Stimulated activated CD4-positive, alpha-beta T cell treated with anti-CD3 and anti-CD28 coated beads, TNF-alpha, amount 100 ng/mL, for 48 hours (primary cell): Measurements from ENCODE around the gene PCDHGA9.
"Not testable (repeated sequence)": the region's sequence is repeated elsewhere in the genome, so short reads cannot be mapped to it uniquely, and the experiment has no call there.

Source experiments
- DNase-seq, 3 donors: peaks; one replicate each; pipeline ENCODE4 v3.0.0-alpha.2; 2020; ENCODE audit warnings: low read depth in 3 of 3

The PCDHGA9 gene

GRCh38 chr5:141402553-141403243 is at the start of gene PCDHGA9:
PCDHGA9 (plus strand) TSS chr5:141402778; CDS start chr5:141402953, 175 bp downstream.
- DNase-seq: no peak

GRCh38 chr5:141354900-141355469 is 47.6 kb upstream of the PCDHGA9 start, which contains the start of gene PCDHGA4:
PCDHGA4 (plus strand) TSS chr5:141355021; CDS start chr5:141355108, 87 bp downstream.
- no peak for DNase-seq

- no peak for DNase-seq
Observed at GRCh38 chr5:141355641-141356040, 46.9 kb upstream of the PCDHGA9 start.

- no peak for DNase-seq
Observed at GRCh38 chr5:141356133-141356532, 46.4 kb upstream of the PCDHGA9 start.

GRCh38 chr5:141356950-141357349 is 45.6 kb upstream of the PCDHGA9 start:
- no peak for DNase-seq

GRCh38 chr5:141359790-141360426 is 42.7 kb upstream of the PCDHGA9 start, which contains the start of gene PCDHGB2:
PCDHGB2 (plus strand) TSS chr5:141359994; CDS start chr5:141360136, 142 bp downstream.
- DNase-seq: no peak

- no peak for DNase-seq
Observed at GRCh38 chr5:141360685-141361084, 41.9 kb upstream of the PCDHGA9 start.

GRCh38 chr5:141362719-141363118 is 39.9 kb upstream of the PCDHGA9 start:
- DNase-seq: no peak

GRCh38 chr5:141363952-141364660 is 38.5 kb upstream of the PCDHGA9 start, which contains the start of gene PCDHGA5:
PCDHGA5 (plus strand) TSS chr5:141364162; CDS start chr5:141364331, 169 bp downstream.
- DNase-seq: no peak

- no peak for DNase-seq
Observed at GRCh38 chr5:141366016-141366896, 36.3 kb upstream of the PCDHGA9 start.

GRCh38 chr5:141369994-141370848 is 32.4 kb upstream of the PCDHGA9 start, which contains the start of gene PCDHGB3:
PCDHGB3 (plus strand) TSS chr5:141370242; CDS start chr5:141370395, 153 bp downstream.
- DNase-seq: no peak

GRCh38 chr5:141371572-141372475 is 30.8 kb upstream of the PCDHGA9 start:
- DNase-seq: no peak

- DNase-seq: no peak
Observed at GRCh38 chr5:141373673-141374317, 28.8 kb upstream of the PCDHGA9 start, which contains the start of gene PCDHGA6. PCDHGA6 (plus strand) TSS chr5:141373891; CDS start chr5:141374084, 193 bp downstream.

GRCh38 chr5:141374627-141375026 is 28.0 kb upstream of the PCDHGA9 start:
- DNase-seq: no peak

GRCh38 chr5:141375444-141376155 is 27.0 kb upstream of the PCDHGA9 start:
- DNase-seq: not testable (repeated sequence)

- no peak for DNase-seq
Observed at GRCh38 chr5:141382469-141383294, 19.9 kb upstream of the PCDHGA9 start, which contains the start of gene PCDHGA7. PCDHGA7 (plus strand) TSS chr5:141382742; CDS start chr5:141382900, 158 bp downstream.

- DNase-seq: no peak
Observed at GRCh38 chr5:141383345-141383744, 19.2 kb upstream of the PCDHGA9 start.
